K562 (cell line): Measurements from ENCODE around the gene TLR5. TPM values are rescaled to one million over a fixed set of nuclear protein-coding genes. Genes with fewer than 3 reads are reported as not detected.
A peak's percentile ranks its signal among the peaks of the same experiment; 100 is the strongest.

Source experiments
- ATF1 ChIP-seq, 2 experiments: fragments of 450-650 bp in 1 of 2; IDR thresholded peaks; 2 replicates each; pipeline ENCODE4 v1.6.1; 2016; ENCODE audit warnings: missing compliant biosample characterization in 1 of 2, missing genetic modification characterization in 1 of 2
- CBX2 ChIP-seq: fragments of 200-600 bp; sonication (generic); IDR thresholded peaks from one replicate; pipeline ENCODE4 v1.6.1; 2012; ENCODE audit warnings: mild to moderate bottlenecking, low read length, inconsistent platforms; ENCODE audit not compliant: insufficient read depth, poor library complexity, severe bottlenecking
- KHSRP ChIP-seq: fragments of 450-650 bp; IDR thresholded peaks from 2 replicates; pipeline ENCODE4 v1.6.1; 2017
- NR1H2 ChIP-seq: sonication (generic); formaldehyde crosslinking; IDR thresholded peaks from 2 replicates; pipeline ENCODE4 v1.4.0; 2020; ENCODE audit warnings: mild to moderate bottlenecking, missing genetic modification reagents
- TBL1XR1 ChIP-seq, 2 experiments: IDR thresholded peaks; 2 replicates each; pipeline ENCODE4 v1.6.1; 2012; ENCODE audit warnings: improper control_type of control experiment in 2 of 2, low read length in 2 of 2, mild to moderate bottlenecking in 1 of 2
- U2AF2 ChIP-seq: fragments of 200-400 bp; formaldehyde crosslinking; optimal IDR thresholded peaks from 2 replicates; pipeline ENCODE3; 2017; ENCODE audit warnings: low read depth, mild to moderate bottlenecking, low read length
- YY1 ChIP-seq, 3 experiments: IDR thresholded peaks; 2 replicates each; pipeline ENCODE4 v1.6.1; 2011; ENCODE audit warnings: low read length in 2 of 3, mild to moderate bottlenecking in 2 of 3, moderate library complexity in 2 of 3, borderline replicate concordance in 1 of 3, control low read depth in 1 of 3, low read depth in 1 of 3; ENCODE audit not compliant: insufficient read depth in 3 of 3, insufficient replicate concordance in 2 of 3, control insufficient read depth in 1 of 3, insufficient read length in 1 of 3; ENCODE audit errors: extremely low read depth in 1 of 3
- ZBTB40 ChIP-seq, 2 experiments: fragments of 450-650 bp in 1 of 2; sonication (generic) in 1 of 2; formaldehyde crosslinking in 1 of 2; IDR thresholded peaks; 2 replicates each; pipeline versions ENCODE4 v1.7.1 to v1.9.0; 2016 to 2022; ENCODE audit warnings: inconsistent platforms in 1 of 2, mild to moderate bottlenecking in 1 of 2, missing genetic modification reagents in 1 of 2
- ZBTB8A ChIP-seq: fragments of 450-650 bp; IDR thresholded peaks from 2 replicates; pipeline ENCODE4 v1.6.1; 2018; ENCODE audit warnings: mild to moderate bottlenecking, moderate library complexity; ENCODE audit not compliant: partially characterized antibody
- ZNF41 ChIP-seq: fragments of 250-450 bp; sonication (Bioruptor Pico); conservative IDR thresholded peaks from 2 replicates; pipeline ENCODE4 v1.4.0; 2020; ENCODE audit warnings: mild to moderate bottlenecking
- polyA plus RNA-seq, 8 experiments: library from polyadenylated mRNA; depleted of rRNA in 4 of 8; stranded (reverse) in 5 of 8; unstranded in 3 of 8; fragments of >200 nt; fragmentation: Nextera tagmentation in 2 of 8; fragmentation: Illumina TruSeq in 1 of 8; extraction: Ambion mirVana in 2 of 8; extraction: Trizol in 1 of 8; gene quantifications; 2 replicates each; pipeline versions ENCODE4 v1.2.1 to v1.2.3, GENCODE V29; 2011 to 2014; ENCODE audit warnings: inconsistent platforms in 1 of 8, missing spikeins in 1 of 8
- total RNA-seq, 7 experiments: library from RNA; depleted of rRNA in 6 of 7; stranded (reverse); fragments of >200 nt in 6 of 7; fragmentation: Illumina TruSeq in 2 of 7; extraction: Trizol in 2 of 7; gene quantifications; 2 replicates each; pipeline versions ENCODE4 v1.2.1 to v1.2.3, GENCODE V29; 2011 to 2021; ENCODE audit warnings: low replicate concordance in 1 of 7
- TF ChIP-seq, protein P1 (sequence below): sonication (generic); formaldehyde crosslinking; IDR thresholded peaks from 2 replicates; pipeline ENCODE4 v1.9.0; 2022; ENCODE audit warnings: mild to moderate bottlenecking, missing genetic modification reagents
- TF ChIP-seq, protein P2 (sequence below): fragments of 200-800 bp; sonication (Bioruptor generic); IDR thresholded peaks from 2 replicates; pipeline ENCODE4 v1.6.1; 2017; ENCODE audit warnings: missing genetic modification characterization, missing compliant biosample characterization

Gene TLR5
- total and polyA plus RNA-seq, 9 of the 15 experiments (the other 6 are each of a cell fraction or from before 2014, with no cell fraction given) = 0.93 to 7.4 (median 1.9) TPM

- TF ChIP-seq ZBTB40 (IDR thresholded peaks at IDR 0.05) (peak; percentile 39; the same call in 1 of the 2 replicates), ZBTB40 (CRISPR knock-in tag; IDR thresholded peaks at IDR 0.05) (no peak), NR1H2 (CRISPR knock-in tag) (no peak), KHSRP (no peak), ZNF41 (CRISPR knock-in tag) (no peak), ZBTB8A (no peak), ATF1 (CRISPR knock-in tag; IDR thresholded peaks at IDR 0.05) (no peak), ATF1 (tag; IDR thresholded peaks at IDR 0.05) (no peak), YY1 (IDR thresholded peaks at IDR 0.05; ENCODE audit: borderline replicate concordance in 1 of 3, control insufficient read depth in 1 of 3, extremely low read depth in 1 of 3, insufficient read depth in 3 of 3, insufficient read length in 1 of 3, insufficient replicate concordance in 2 of 3, low read depth in 1 of 3, low read length in 2 of 3) (peak in 1 of 3 experiments; percentile 7), CBX2 (no peak), TBL1XR1 (IDR thresholded peaks at IDR 0.05; ENCODE audit: low read length in 2 of 2) (peak in 1 of 2 experiments; percentile 39; a peak in 1 of 4 replicates), U2AF2 (no peak)
- TF ChIP-seq, protein P1, sequence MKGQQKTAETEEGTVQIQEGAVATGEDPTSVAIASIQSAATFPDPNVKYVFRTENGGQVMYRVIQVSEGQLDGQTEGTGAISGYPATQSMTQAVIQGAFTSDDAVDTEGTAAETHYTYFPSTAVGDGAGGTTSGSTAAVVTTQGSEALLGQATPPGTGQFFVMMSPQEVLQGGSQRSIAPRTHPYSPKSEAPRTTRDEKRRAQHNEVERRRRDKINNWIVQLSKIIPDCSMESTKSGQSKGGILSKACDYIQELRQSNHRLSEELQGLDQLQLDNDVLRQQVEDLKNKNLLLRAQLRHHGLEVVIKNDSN = no peak; the same call in 1 of the 2 replicates
- TF ChIP-seq, protein P2, sequence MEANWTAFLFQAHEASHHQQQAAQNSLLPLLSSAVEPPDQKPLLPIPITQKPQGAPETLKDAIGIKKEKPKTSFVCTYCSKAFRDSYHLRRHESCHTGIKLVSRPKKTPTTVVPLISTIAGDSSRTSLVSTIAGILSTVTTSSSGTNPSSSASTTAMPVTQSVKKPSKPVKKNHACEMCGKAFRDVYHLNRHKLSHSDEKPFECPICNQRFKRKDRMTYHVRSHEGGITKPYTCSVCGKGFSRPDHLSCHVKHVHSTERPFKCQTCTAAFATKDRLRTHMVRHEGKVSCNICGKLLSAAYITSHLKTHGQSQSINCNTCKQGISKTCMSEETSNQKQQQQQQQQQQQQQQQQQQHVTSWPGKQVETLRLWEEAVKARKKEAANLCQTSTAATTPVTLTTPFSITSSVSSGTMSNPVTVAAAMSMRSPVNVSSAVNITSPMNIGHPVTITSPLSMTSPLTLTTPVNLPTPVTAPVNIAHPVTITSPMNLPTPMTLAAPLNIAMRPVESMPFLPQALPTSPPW (CRISPR knock-in tag) = peak; percentile 70
Measured at GRCh38 chr1:223143537-223144248, 645 bp upstream of the TLR5 start (continued).
